Measurements from ENCODE around the gene MARCKS.

MARCKS gene

DNA sequence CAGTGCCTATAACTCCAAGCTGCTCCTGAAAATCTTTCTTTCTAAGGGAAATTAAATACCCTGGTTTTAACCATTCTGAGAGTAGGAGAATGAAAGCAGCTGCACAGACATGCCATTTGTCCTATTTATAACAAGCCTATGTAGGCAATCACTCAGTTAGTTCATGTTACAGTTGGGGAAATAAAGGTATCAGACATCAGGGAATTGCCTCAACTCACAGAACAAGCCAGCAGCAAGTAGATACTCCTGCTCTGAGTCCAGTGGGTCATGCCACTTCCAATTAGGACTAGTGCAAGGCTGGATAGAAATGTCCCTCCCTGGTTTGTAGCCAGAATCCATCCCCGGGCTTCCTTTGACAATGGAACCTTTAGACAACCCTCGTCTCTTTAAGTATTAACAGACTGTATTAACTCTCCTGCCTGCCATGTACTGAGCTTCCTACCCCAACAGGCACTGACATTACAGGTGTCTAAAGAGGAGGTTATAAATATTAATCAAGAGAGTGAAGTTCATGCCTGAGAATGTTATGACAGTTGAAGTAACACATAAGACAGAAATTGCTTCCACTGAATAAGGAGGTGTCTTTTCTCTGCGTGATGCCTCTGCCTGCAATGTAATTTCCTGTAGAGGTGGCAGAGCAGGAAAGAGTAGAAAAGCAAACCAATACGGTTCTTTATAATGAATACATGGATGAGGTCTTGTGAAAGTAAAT is 28.0 kb upstream of the MARCKS start:
- Histone ChIP-seq H3K9me3 (ENCODE audit: control insufficient read depth, low read length) (no peaks in the 10 kb centered on the region), H3K27me3 (replicated peaks; ENCODE audit: control insufficient read depth, insufficient read depth, low read length) (no peaks in the 10 kb centered on the region), H3K9ac (ENCODE audit: low read length) (no peak overlapping the region), H3K4me3 (ENCODE audit: low read length) (no peak overlapping the region), H3K4me1 (ENCODE audit: control insufficient read depth, insufficient read depth, low read length) (peaks cover 36% of the 10 kb centered on the region), H3K36me3 (ENCODE audit: control insufficient read depth, insufficient read depth, low read length, severe bottlenecking) (no peaks in the 10 kb centered on the region)
- no peak for DNase-seq (ENCODE audit: low read depth)

DNA sequence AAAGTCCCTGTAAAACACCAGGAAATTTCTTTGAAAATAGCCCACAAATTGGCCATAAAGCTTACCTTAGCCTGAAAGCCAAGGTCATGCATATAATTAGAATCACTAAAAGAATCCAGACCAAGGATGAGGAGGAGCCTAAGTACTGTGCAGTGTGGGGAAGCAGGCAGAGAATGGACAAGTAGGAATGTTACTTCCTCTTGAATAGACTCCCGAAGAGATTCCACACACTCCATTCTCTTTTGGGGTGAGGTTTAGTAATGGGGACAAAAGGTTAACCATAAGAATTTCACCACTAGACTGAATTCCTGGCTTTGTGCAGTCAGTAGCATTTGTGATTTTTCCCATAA is 27.5 kb upstream of the MARCKS start:
- H3K4me1 ChIP-seq (ENCODE audit: control insufficient read depth, insufficient read depth, low read length): peaks cover 36% of the 10 kb centered on the region
- no peaks in the 10 kb centered on the region for H3K36me3 ChIP-seq (ENCODE audit: control insufficient read depth, insufficient read depth, low read length, severe bottlenecking)
- H3K9ac ChIP-seq (ENCODE audit: low read length): no peak overlapping the region
- peak; percentile 56 for DNase-seq (ENCODE audit: low read depth)
- no peak overlapping the region for H3K4me3 ChIP-seq (ENCODE audit: low read length)
- no peaks in the 10 kb centered on the region for H3K9me3 ChIP-seq (ENCODE audit: control insufficient read depth, low read length)
- no peaks in the 10 kb centered on the region for H3K27me3 ChIP-seq (replicated peaks; ENCODE audit: control insufficient read depth, insufficient read depth, low read length)

DNA sequence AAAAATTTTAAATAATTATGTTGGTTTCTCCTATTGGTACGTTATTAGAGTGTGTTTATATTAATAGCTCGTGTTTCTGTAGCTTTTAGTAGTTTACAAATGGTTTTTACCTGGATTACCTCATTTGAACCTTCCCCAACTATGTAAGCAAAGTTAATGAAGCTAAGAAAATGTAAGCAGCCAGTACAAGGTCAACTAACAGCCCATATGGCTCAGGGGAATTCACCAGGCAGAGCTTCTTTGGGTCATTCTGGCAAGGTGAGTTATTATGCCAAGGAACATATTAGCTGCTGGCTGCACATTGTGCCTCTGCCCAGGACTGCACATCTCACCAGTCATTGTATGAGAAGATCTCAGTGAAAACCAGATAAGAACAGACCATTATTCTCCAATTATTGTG is 27.0 kb upstream of the MARCKS start:
- no peaks in the 10 kb centered on the region for H3K9me3 ChIP-seq (ENCODE audit: control insufficient read depth, low read length)
- DNase-seq (ENCODE audit: low read depth): no peak
- H3K4me1 ChIP-seq (ENCODE audit: control insufficient read depth, insufficient read depth, low read length): peaks cover 35% of the 10 kb centered on the region
- H3K4me3 ChIP-seq (ENCODE audit: low read length): peak overlapping the region; percentile 3
- no peak overlapping the region for H3K9ac ChIP-seq (ENCODE audit: low read length)
- no peaks in the 10 kb centered on the region for H3K36me3 ChIP-seq (ENCODE audit: control insufficient read depth, insufficient read depth, low read length, severe bottlenecking)
- no peaks in the 10 kb centered on the region for H3K27me3 ChIP-seq (replicated peaks; ENCODE audit: control insufficient read depth, insufficient read depth, low read length)

DNA sequence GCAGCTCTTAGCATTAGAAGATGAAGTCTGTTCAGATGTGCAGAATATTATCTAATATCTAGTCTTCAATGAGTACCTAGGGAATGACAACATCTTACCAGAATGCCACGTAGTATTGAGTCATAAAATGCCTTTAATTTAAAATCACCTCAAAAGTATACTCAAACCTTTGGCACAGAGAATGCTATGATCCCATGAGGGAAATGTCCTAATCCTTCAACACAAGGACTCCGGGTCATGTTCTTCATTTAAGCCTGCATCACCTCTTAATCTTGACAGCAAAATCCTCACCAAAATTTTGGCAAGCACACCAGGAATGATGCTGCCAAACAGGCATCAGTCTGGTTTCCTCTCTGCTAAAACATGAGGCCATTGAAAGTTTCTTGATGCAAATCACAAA is 23.6 kb upstream of the MARCKS start:
- H3K9me3 ChIP-seq (ENCODE audit: control insufficient read depth, low read length): no peaks in the 10 kb centered on the region
- no peaks in the 10 kb centered on the region for H3K27me3 ChIP-seq (replicated peaks; ENCODE audit: control insufficient read depth, insufficient read depth, low read length)
- H3K9ac ChIP-seq (ENCODE audit: low read length): no peak overlapping the region
- peak; percentile 56 for DNase-seq (ENCODE audit: low read depth)
- H3K36me3 ChIP-seq (ENCODE audit: control insufficient read depth, insufficient read depth, low read length, severe bottlenecking): no peaks in the 10 kb centered on the region
- no peak overlapping the region for H3K4me3 ChIP-seq (ENCODE audit: low read length)
- peaks cover 23% of the 10 kb centered on the region for H3K4me1 ChIP-seq (ENCODE audit: control insufficient read depth, insufficient read depth, low read length)

DNA sequence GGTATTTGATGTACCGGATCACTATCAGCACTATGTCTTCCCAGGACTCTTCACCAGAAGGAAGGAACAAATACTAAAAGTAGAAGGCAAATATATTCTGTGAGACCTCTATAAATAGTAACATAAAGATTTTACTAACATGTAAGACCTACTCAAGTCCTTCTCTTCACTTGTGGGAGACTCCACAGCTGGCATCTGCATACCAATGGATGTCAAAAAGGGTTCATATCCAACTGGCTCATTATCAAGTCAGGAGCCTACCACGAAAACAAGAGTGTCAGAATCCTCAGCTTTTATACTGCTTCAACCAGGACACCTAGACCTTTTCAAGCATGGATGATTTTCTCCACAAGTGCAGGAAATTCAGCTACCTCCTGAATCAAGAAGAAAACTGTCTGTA is 20.0 kb upstream of the MARCKS start:
- Histone ChIP-seq H3K9me3 (ENCODE audit: control insufficient read depth, low read length) (no peaks in the 10 kb centered on the region), H3K4me3 (ENCODE audit: low read length) (no peak overlapping the region), H3K9ac (ENCODE audit: low read length) (no peak overlapping the region), H3K27me3 (replicated peaks; ENCODE audit: control insufficient read depth, insufficient read depth, low read length) (no peaks in the 10 kb centered on the region), H3K36me3 (ENCODE audit: control insufficient read depth, insufficient read depth, low read length, severe bottlenecking) (no peaks in the 10 kb centered on the region), H3K4me1 (ENCODE audit: control insufficient read depth, insufficient read depth, low read length) (peaks cover 4% of the 10 kb centered on the region)
- DNase-seq (ENCODE audit: low read depth): no peak

DNA sequence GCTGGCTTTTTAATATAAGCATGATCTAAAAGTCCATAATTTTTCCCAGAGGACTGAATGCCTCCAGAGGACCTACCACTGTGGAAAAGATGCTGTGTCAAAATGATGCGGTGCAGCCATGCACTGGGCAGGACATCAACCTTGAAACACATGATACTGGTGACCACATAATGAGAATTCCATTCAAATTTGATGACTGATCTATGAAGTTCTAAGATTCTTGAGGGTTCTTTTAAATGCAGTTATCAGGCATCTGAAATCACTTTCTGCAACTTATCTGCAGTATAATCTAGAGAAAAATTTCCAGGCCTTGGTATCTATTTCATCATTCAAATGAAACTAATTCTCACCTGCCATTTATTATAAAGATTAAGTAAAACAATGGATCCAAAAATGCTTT is 15.0 kb upstream of the MARCKS start:
- H3K36me3 ChIP-seq (ENCODE audit: control insufficient read depth, insufficient read depth, low read length, severe bottlenecking): no peaks in the 10 kb centered on the region
- DNase-seq (ENCODE audit: low read depth): no peak
- no peaks in the 10 kb centered on the region for H3K4me1 ChIP-seq (ENCODE audit: control insufficient read depth, insufficient read depth, low read length)
- H3K9me3 ChIP-seq (ENCODE audit: control insufficient read depth, low read length): no peaks in the 10 kb centered on the region
- H3K27me3 ChIP-seq (replicated peaks; ENCODE audit: control insufficient read depth, insufficient read depth, low read length): no peaks in the 10 kb centered on the region
- H3K4me3 ChIP-seq (ENCODE audit: low read length): no peak overlapping the region
- H3K9ac ChIP-seq (ENCODE audit: low read length): no peak overlapping the region

DNA sequence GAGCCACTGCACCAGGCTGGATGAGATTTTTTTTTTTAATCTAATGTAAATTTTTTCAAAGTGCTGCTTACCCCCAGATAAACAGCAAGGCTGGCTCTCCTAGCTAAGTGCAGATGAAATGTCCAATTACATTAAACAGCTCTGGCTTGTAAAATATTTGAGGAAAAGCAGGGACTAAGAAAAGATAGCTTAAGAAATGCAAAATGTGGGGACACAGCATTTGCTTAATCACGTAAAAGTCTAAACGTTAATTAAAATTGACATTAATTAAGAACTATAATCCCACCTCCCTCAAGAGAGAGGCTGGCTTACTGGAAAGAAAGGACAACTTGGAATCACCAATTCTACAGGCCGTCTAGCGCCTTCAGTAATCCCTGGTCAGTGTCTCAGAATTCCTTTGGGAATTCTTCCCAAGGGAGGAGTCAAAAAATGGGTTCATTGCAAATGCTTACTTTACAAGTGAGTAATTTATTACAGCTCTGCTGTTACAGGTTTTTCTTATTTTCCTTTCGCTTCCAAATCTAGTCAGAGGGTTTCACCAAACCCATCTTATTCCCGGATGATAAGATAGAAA is 13.6 kb upstream of the MARCKS start:
- Histone ChIP-seq H3K4me1 (ENCODE audit: control insufficient read depth, insufficient read depth, low read length) (no peaks in the 10 kb centered on the region), H3K9ac (ENCODE audit: low read length) (no peak overlapping the region), H3K9me3 (ENCODE audit: control insufficient read depth, low read length) (no peaks in the 10 kb centered on the region), H3K27me3 (replicated peaks; ENCODE audit: control insufficient read depth, insufficient read depth, low read length) (no peaks in the 10 kb centered on the region), H3K4me3 (ENCODE audit: low read length) (no peak overlapping the region), H3K36me3 (ENCODE audit: control insufficient read depth, insufficient read depth, low read length, severe bottlenecking) (no peaks in the 10 kb centered on the region)
- no peak for DNase-seq (ENCODE audit: low read depth)

DNA sequence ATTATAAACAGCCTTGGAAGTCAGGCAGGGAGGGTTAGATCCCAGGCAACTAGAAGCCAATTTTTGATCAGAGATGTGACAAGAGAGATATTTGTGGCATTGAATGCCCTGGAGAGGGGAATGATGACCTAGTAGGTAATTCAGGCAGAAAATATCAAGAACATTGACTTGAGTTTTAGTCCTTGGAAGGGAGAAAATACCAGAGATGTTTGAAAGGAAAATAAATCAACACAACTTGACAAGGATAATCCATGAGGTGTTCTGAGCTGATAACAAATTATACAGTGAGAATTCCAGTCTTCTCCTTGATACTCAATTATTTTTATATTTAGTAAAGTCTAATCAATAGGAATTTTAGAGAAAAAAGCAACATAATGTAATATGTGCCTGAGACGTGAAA is 10.6 kb upstream of the MARCKS start:
- Histone ChIP-seq H3K9me3 (ENCODE audit: control insufficient read depth, low read length) (no peaks in the 10 kb centered on the region), H3K9ac (ENCODE audit: low read length) (no peak overlapping the region), H3K4me3 (ENCODE audit: low read length) (no peak overlapping the region), H3K4me1 (ENCODE audit: control insufficient read depth, insufficient read depth, low read length) (no peaks in the 10 kb centered on the region), H3K36me3 (ENCODE audit: control insufficient read depth, insufficient read depth, low read length, severe bottlenecking) (no peaks in the 10 kb centered on the region), H3K27me3 (replicated peaks; ENCODE audit: control insufficient read depth, insufficient read depth, low read length) (no peaks in the 10 kb centered on the region)
- no peak for DNase-seq (ENCODE audit: low read depth)

DNA sequence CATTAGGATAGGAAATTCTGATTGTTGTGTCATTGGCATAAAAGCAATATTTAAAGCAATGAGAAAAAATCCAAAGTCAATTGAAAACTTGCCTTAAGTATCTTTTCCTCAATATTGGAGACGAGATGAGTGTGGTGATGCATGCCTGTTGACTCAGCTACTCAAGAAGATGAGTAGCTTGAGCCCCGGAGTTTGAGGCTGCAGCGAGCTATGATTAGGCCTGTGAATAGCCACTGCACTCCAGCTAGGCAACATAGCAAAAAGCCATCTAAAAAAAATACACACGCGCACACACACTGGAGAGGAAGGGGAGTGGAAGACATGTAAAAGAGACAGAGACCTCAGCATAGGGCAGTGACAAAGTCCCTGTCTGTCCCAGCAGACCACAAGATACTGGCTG is 9.7 kb upstream of the MARCKS start:
- Histone ChIP-seq H3K4me1 (ENCODE audit: control insufficient read depth, insufficient read depth, low read length) (no peaks in the 10 kb centered on the region), H3K9ac (ENCODE audit: low read length) (no peak overlapping the region), H3K36me3 (ENCODE audit: control insufficient read depth, insufficient read depth, low read length, severe bottlenecking) (no peaks in the 10 kb centered on the region), H3K4me3 (ENCODE audit: low read length) (no peak overlapping the region), H3K9me3 (ENCODE audit: control insufficient read depth, low read length) (no peaks in the 10 kb centered on the region), H3K27me3 (replicated peaks; ENCODE audit: control insufficient read depth, insufficient read depth, low read length) (no peaks in the 10 kb centered on the region)
- no peak for DNase-seq (ENCODE audit: low read depth)

DNA sequence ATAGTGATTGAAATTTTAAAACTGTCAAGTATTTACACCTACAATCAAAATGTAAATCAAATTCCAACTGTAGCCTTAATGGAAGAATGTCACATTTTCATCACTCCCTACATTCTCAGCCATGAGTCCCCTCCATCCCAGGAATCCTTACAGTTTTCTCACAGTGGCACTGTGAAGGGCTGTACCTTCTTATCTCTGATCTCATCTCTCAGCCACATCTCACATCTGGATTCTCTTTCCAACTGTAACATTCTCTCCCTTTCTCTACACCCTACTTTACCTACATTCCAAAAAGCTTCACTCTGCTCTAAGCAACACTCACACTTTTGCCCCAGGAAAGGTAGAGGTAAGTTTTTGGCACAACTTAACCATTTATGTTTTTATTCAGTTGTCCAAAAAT is 8.9 kb upstream of the MARCKS start:
- Histone ChIP-seq H3K27me3 (replicated peaks; ENCODE audit: control insufficient read depth, insufficient read depth, low read length) (no peaks in the 10 kb centered on the region), H3K36me3 (ENCODE audit: control insufficient read depth, insufficient read depth, low read length, severe bottlenecking) (no peaks in the 10 kb centered on the region), H3K9me3 (ENCODE audit: control insufficient read depth, low read length) (no peaks in the 10 kb centered on the region), H3K4me1 (ENCODE audit: control insufficient read depth, insufficient read depth, low read length) (no peaks in the 10 kb centered on the region), H3K9ac (ENCODE audit: low read length) (no peak overlapping the region), H3K4me3 (ENCODE audit: low read length) (no peak overlapping the region)
- no peak for DNase-seq (ENCODE audit: low read depth)

DNA sequence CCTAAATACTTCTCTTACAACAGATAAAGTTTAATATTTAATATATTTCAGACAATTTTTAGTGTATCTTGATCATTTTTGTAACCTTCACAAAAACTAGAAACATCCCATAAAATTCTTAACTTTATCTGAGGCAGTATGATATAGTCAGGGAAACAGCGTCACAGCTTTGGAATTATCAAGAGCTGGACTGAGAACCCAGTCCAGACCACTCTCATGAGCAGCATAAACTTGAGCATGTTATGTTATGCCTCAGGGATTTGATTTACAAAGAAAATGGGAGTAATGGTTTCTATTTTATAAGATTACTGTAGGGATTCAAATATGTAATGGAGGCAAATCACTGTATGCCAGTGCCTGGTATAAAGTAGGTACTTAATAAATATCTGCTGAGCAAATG is 8.3 kb upstream of the MARCKS start:
- Histone ChIP-seq H3K9ac (ENCODE audit: low read length) (no peak overlapping the region), H3K4me1 (ENCODE audit: control insufficient read depth, insufficient read depth, low read length) (no peaks in the 10 kb centered on the region), H3K27me3 (replicated peaks; ENCODE audit: control insufficient read depth, insufficient read depth, low read length) (no peaks in the 10 kb centered on the region), H3K4me3 (ENCODE audit: low read length) (no peak overlapping the region), H3K36me3 (ENCODE audit: control insufficient read depth, insufficient read depth, low read length, severe bottlenecking) (no peaks in the 10 kb centered on the region), H3K9me3 (ENCODE audit: control insufficient read depth, low read length) (no peaks in the 10 kb centered on the region)
- DNase-seq (ENCODE audit: low read depth): no peak

DNA sequence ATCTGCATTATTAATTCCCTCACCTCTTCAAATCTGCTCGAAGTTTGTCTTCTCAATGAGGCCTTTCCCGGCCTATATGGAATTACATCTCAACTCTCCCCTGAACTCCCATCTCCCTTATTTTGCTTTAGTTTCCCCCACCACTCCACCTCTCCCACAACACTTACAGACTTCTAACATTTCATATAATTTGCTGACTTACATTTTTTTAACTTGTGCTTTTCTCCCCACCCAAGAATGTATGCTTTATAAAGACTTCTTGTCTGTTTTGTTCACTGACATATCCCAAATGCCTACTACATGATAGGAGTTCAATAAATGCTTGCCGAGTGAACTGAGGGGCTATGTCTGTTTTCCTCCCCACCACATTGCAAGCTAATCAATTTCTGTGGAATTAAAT is 3.9 kb upstream of the MARCKS start:
- H3K9me3 ChIP-seq (ENCODE audit: control insufficient read depth, low read length): no peaks in the 10 kb centered on the region
- H3K36me3 ChIP-seq (ENCODE audit: control insufficient read depth, insufficient read depth, low read length, severe bottlenecking): no peaks in the 10 kb centered on the region
- no peak for DNase-seq (ENCODE audit: low read depth)
- no peak overlapping the region for H3K4me3 ChIP-seq (ENCODE audit: low read length)
- peaks cover 11% of the 10 kb centered on the region for H3K4me1 ChIP-seq (ENCODE audit: control insufficient read depth, insufficient read depth, low read length)
- no peak overlapping the region for H3K9ac ChIP-seq (ENCODE audit: low read length)
- no peaks in the 10 kb centered on the region for H3K27me3 ChIP-seq (replicated peaks; ENCODE audit: control insufficient read depth, insufficient read depth, low read length)

Measured in adipocyte (in vitro differentiated cells).